HEK293T (cell line): Measurements from ENCODE around the gene ERC1.

ENCODE experiments used
- ARNT ChIP-seq: fragments of 450-650 bp; IDR thresholded peaks from 2 replicates; pipeline ENCODE4 v1.6.1; 2017; ENCODE audit warnings: mild to moderate bottlenecking
- BHLHE40 ChIP-seq: fragments of 450-650 bp; IDR thresholded peaks from 2 replicates; pipeline ENCODE4 v1.6.1; 2016; ENCODE audit warnings: mild to moderate bottlenecking, moderate library complexity, borderline replicate concordance
- ELF4 ChIP-seq: fragments of 450-650 bp; IDR thresholded peaks from 2 replicates; pipeline ENCODE4 v1.6.1; 2017; ENCODE audit warnings: antibody characterized with exemption
- SP1 ChIP-seq: fragments of 450-650 bp; IDR thresholded peaks from 2 replicates; pipeline ENCODE4 v1.6.1; 2017
- TARDBP ChIP-seq: fragments of 450-650 bp; IDR thresholded peaks from 2 replicates; pipeline ENCODE4 v1.6.1; 2016

- TF ChIP-seq ELF4 (no peak), BHLHE40 (no peak), SP1 (no peak), ARNT (no peak), TARDBP (no peak)
Measured at GRCh38 chr12:971991-972390, 19.0 kb upstream of the ERC1 start.
